ENCODE measurements around the gene CTSZ.
"Not testable (repeated sequence)": the region's sequence is repeated elsewhere in the genome, so short reads cannot be mapped to it uniquely, and the experiment has no call there.

CTSZ gene

GRCh38 chr20:59015411-59015810 is 8.4 kb upstream of the CTSZ start:
- peaks cover 1% of the 10 kb centered on the region; the same call in 1 of the 2 replicates for H3K36me3 ChIP-seq (ENCODE audit: control insufficient read depth, insufficient read depth, low read length)
- no peak overlapping the region for H3K4me3 ChIP-seq (replicated peaks; ENCODE audit: low read depth, low read length)
- no peak for DNase-seq (ENCODE audit: extremely low read depth, insufficient read length)
- H3K27me3 ChIP-seq (replicated peaks; ENCODE audit: control insufficient read depth, insufficient read depth, low read length): no peaks in the 10 kb centered on the region
- TF ChIP-seq CTCF (IDR thresholded peaks at IDR 0.05; ENCODE audit: insufficient read depth, low read length, poor library complexity, severe bottlenecking): no peak

GRCh38 chr20:59014680-59015389 is 7.8 kb upstream of the CTSZ start:
- DNase-seq (ENCODE audit: extremely low read depth, insufficient read length): no peak
- no peak overlapping the region for H3K4me3 ChIP-seq (replicated peaks; ENCODE audit: low read depth, low read length)
- TF ChIP-seq CTCF (IDR thresholded peaks at IDR 0.05; ENCODE audit: insufficient read depth, low read length, poor library complexity, severe bottlenecking): no peak
- H3K27me3 ChIP-seq (replicated peaks; ENCODE audit: control insufficient read depth, insufficient read depth, low read length): no peaks in the 10 kb centered on the region
- H3K36me3 ChIP-seq (ENCODE audit: control insufficient read depth, insufficient read depth, low read length): peaks cover 1% of the 10 kb centered on the region; the same call in 1 of the 2 replicates

GRCh38 chr20:59013959-59014608 is 7.0 kb upstream of the CTSZ start:
- Histone ChIP-seq H3K36me3 (ENCODE audit: control insufficient read depth, insufficient read depth, low read length) (peaks cover 1% of the 10 kb centered on the region; the same call in 1 of the 2 replicates), H3K4me3 (replicated peaks; ENCODE audit: low read depth, low read length) (no peak overlapping the region), H3K27me3 (replicated peaks; ENCODE audit: control insufficient read depth, insufficient read depth, low read length) (no peaks in the 10 kb centered on the region)
- no peak for DNase-seq (ENCODE audit: extremely low read depth, insufficient read length)
- TF ChIP-seq CTCF (IDR thresholded peaks at IDR 0.05; ENCODE audit: insufficient read depth, low read length, poor library complexity, severe bottlenecking): no peak

GRCh38 chr20:59013031-59013951 is 6.2 kb upstream of the CTSZ start:
- H3K27me3 ChIP-seq (replicated peaks; ENCODE audit: control insufficient read depth, insufficient read depth, low read length): no peaks in the 10 kb centered on the region
- H3K36me3 ChIP-seq (ENCODE audit: control insufficient read depth, insufficient read depth, low read length): peaks cover 1% of the 10 kb centered on the region; the same call in 1 of the 2 replicates
- no peak for TF ChIP-seq CTCF (IDR thresholded peaks at IDR 0.05; ENCODE audit: insufficient read depth, low read length, poor library complexity, severe bottlenecking)
- no peak overlapping the region for H3K4me3 ChIP-seq (replicated peaks; ENCODE audit: low read depth, low read length)
- no peak for DNase-seq (ENCODE audit: extremely low read depth, insufficient read length)

GRCh38 chr20:59011874-59012157 is 4.8 kb upstream of the CTSZ start:
- H3K27me3 ChIP-seq (replicated peaks; ENCODE audit: control insufficient read depth, insufficient read depth, low read length); DNase-seq (ENCODE audit: extremely low read depth, insufficient read length); H3K4me3 ChIP-seq (replicated peaks; ENCODE audit: low read depth, low read length); H3K36me3 ChIP-seq (ENCODE audit: control insufficient read depth, insufficient read depth, low read length): not testable (repeated sequence)

Data from GM06990 (cell line).